Ishikawa (cell line): ENCODE measurements around the gene KLHDC2.

Experiments
- CEBPB ChIP-seq: IDR thresholded peaks from 2 replicates; pipeline ENCODE4 v1.6.1; 2012
- CREB1 ChIP-seq: IDR thresholded peaks from 2 replicates; pipeline ENCODE4 v1.6.1; 2012; ENCODE audit warnings: low read depth
- EGR1 ChIP-seq: IDR thresholded peaks from 2 replicates; pipeline ENCODE4 v1.6.1; 2012
- EP300 ChIP-seq: IDR thresholded peaks from 2 replicates; pipeline ENCODE4 v1.6.1; 2012; ENCODE audit warnings: borderline replicate concordance
- FOXM1 ChIP-seq: IDR thresholded peaks from 2 replicates; pipeline ENCODE4 v1.6.1; 2012; ENCODE audit warnings: low read depth, borderline replicate concordance
- NFIC ChIP-seq: IDR thresholded peaks from 2 replicates; pipeline ENCODE4 v1.6.1; 2012
- RAD21 ChIP-seq: IDR thresholded peaks from 2 replicates; pipeline ENCODE4 v1.6.1; 2012; ENCODE audit warnings: low read depth
- TAF1 ChIP-seq: IDR thresholded peaks from 2 replicates; pipeline ENCODE4 v1.6.1; 2012; ENCODE audit warnings: low read depth, mild to moderate bottlenecking
- TCF12 ChIP-seq: IDR thresholded peaks from 2 replicates; pipeline ENCODE4 v1.6.1; 2012; ENCODE audit warnings: low read depth
- TEAD4 ChIP-seq: IDR thresholded peaks from 2 replicates; pipeline ENCODE4 v1.6.1; 2012
- YY1 ChIP-seq: IDR thresholded peaks from 2 replicates; pipeline ENCODE4 v1.6.1; 2012; ENCODE audit warnings: low read depth
- ZBTB7A ChIP-seq: IDR thresholded peaks from 2 replicates; pipeline ENCODE4 v1.6.1; 2012; ENCODE audit warnings: low read depth
- TF ChIP-seq, protein P1 (sequence below): IDR thresholded peaks from 2 replicates; pipeline ENCODE4 v1.6.1; 2012
- TF ChIP-seq, protein P2 (sequence below): IDR thresholded peaks from 2 replicates; pipeline ENCODE4 v1.6.1; 2012
- TF ChIP-seq, protein P3 (sequence below): IDR thresholded peaks from 2 replicates; pipeline ENCODE4 v1.6.1; 2012; ENCODE audit warnings: low read depth, mild to moderate bottlenecking

Gene KLHDC2

DNA sequence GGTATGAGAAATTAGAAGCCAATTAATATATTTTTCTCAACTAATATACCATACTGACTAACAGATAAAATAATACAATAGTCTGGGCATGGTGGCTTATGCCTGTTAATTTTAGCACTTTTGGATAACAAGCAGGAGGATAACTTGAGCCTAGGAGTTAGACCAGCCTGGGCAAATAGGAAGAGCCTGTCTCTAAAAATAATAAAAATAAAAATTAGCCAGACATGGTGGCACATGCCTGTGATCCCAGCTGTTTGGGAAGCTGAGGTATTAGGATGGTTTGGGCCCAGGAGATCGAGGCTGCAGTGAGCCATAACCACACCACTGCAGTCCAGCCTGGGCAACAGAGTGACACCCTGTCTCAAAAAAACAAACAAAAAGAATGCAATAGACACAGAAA lies 24.7 kb downstream of the KLHDC2 start:
- no peak for TF ChIP-seq CREB1

DNA sequence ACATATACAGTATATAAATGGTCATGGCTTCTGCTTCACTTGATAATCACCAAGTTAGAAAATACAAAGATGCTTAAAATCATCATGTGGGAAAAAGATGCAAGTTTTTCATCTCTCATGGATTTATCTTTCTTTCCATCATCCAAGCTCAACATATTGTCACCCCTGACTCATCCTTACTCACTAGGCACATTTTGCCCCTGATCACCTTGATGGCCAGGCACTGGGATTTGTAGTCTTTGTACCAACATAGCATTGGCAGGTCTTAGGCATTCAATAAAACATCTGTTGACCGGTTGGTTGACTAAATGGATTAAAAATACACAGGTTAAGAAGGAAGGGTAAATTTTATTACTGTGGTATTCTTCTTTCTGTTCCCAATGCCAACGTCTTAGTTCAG lies 28.1 kb downstream of the KLHDC2 start:
- TF ChIP-seq RAD21: no peak
- TF ChIP-seq NFIC: no peak
- TF ChIP-seq CREB1: no peak
- TF ChIP-seq, protein P1, sequence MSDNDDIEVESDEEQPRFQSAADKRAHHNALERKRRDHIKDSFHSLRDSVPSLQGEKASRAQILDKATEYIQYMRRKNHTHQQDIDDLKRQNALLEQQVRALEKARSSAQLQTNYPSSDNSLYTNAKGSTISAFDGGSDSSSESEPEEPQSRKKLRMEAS: no peak
- TF ChIP-seq TCF12: no peak
- no peak for TF ChIP-seq TAF1
- no peak for TF ChIP-seq CEBPB
- TF ChIP-seq YY1: no peak

DNA sequence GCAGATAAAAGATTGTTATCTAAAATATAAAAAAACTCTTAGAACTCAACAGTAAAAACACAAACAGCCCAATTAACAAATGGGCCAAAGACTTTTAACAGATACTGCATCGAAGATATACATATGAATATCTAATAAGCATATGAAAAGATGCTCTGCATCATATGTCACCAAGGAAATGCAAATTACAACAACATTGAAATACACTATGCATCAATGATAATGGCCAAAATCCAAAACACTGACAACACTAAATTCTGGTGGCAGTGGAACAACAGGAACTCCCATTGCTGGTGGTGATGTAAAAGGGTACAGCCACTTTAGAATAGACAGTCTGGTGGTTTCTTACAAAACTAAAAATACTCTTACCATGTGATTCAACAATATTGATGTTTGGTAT lies 40.8 kb downstream of the KLHDC2 start:
- no peak for TF ChIP-seq TAF1
- no peak for TF ChIP-seq TCF12
- TF ChIP-seq RAD21: no peak
- TF ChIP-seq, protein P1: no peak
- no peak for TF ChIP-seq NFIC
- TF ChIP-seq ZBTB7A: no peak
- no peak for TF ChIP-seq YY1
- no peak for TF ChIP-seq CREB1
- TF ChIP-seq FOXM1: no peak
- no peak for TF ChIP-seq CEBPB
- TF ChIP-seq, protein P2, sequence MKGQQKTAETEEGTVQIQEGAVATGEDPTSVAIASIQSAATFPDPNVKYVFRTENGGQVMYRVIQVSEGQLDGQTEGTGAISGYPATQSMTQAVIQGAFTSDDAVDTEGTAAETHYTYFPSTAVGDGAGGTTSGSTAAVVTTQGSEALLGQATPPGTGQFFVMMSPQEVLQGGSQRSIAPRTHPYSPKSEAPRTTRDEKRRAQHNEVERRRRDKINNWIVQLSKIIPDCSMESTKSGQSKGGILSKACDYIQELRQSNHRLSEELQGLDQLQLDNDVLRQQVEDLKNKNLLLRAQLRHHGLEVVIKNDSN: no peak
- TF ChIP-seq EGR1: no peak
- TF ChIP-seq, protein P3, sequence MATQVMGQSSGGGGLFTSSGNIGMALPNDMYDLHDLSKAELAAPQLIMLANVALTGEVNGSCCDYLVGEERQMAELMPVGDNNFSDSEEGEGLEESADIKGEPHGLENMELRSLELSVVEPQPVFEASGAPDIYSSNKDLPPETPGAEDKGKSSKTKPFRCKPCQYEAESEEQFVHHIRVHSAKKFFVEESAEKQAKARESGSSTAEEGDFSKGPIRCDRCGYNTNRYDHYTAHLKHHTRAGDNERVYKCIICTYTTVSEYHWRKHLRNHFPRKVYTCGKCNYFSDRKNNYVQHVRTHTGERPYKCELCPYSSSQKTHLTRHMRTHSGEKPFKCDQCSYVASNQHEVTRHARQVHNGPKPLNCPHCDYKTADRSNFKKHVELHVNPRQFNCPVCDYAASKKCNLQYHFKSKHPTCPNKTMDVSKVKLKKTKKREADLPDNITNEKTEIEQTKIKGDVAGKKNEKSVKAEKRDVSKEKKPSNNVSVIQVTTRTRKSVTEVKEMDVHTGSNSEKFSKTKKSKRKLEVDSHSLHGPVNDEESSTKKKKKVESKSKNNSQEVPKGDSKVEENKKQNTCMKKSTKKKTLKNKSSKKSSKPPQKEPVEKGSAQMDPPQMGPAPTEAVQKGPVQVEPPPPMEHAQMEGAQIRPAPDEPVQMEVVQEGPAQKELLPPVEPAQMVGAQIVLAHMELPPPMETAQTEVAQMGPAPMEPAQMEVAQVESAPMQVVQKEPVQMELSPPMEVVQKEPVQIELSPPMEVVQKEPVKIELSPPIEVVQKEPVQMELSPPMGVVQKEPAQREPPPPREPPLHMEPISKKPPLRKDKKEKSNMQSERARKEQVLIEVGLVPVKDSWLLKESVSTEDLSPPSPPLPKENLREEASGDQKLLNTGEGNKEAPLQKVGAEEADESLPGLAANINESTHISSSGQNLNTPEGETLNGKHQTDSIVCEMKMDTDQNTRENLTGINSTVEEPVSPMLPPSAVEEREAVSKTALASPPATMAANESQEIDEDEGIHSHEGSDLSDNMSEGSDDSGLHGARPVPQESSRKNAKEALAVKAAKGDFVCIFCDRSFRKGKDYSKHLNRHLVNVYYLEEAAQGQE: no peak
- no peak for TF ChIP-seq TEAD4

DNA sequence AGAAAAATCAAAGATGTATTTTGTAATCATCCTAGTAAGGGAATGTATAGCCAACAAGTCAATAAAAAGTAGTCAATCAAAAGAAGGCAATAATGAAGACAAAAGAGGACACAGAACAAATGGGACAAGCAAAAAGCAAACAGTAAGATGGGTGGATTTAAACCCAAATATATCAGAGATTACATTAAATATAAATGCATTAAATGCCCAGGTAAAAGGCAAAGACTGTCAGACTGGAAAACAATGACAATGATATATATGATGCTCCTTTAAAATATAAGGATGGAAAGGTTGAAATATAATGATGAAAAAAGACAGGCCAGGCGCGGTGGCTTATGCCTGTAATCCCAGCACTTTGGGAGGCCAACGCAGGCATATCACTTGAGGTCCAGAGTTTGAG lies 48.9 kb downstream of the KLHDC2 start:
- TF ChIP-seq, protein P3: no peak

DNA sequence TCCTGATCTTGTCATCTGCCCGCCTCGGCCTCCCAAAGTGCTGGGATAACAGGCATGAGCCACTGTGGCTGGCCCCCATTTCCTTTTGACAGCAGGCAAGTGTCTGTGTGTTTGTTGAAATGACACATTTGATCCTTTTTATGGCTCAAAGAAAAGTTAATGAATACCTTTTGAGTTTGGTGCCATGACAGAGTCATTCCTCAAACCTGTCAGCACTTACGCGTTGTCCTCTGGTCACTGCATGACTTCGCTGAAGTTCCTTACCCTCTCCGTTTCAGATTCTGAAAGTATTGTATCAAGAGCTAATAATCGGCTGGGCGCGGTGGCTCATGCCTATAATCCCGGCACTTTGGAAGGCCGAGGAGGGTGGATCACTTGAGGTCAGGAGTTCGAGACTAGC lies 52.2 kb downstream of the KLHDC2 start:
- TF ChIP-seq, protein P1: no peak
- TF ChIP-seq TCF12 (no peak), RAD21 (no peak)

DNA sequence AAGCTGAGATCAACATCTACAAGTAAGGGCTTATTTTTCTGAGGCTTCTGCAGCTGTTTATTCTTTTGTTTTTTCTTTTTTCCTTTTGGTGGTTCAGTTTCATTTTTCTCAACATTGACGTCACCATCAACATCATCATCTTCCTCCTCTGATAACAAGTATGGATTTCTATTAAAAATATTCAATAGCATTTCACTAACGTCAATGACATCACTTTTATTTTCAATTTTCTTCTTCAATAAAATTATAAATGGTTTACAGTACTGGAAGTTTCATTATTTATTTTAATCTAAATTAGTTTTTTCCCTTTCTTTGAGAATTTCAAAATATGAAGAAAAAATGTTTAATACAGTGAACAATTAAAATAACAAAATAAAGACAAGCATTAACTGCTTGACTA lies 60.7 kb downstream of the KLHDC2 start:
- TF ChIP-seq CREB1 (no peak), NFIC (no peak), CEBPB (no peak), ZBTB7A (no peak), TAF1 (no peak), TEAD4 (no peak), FOXM1 (no peak), TCF12 (no peak), EP300 (no peak), RAD21 (no peak)
- TF ChIP-seq, protein P3: no peak
- TF ChIP-seq, protein P2: no peak
